Measurements from ENCODE around the gene TRAK1. TPM values are rescaled to one million over a fixed set of nuclear protein-coding genes. Genes with fewer than 3 reads are reported as not detected.

The TRAK1 gene
- total and polyA plus RNA-seq, 2 of the 4 experiments (the other 2 are of a cell fraction), result 25.6 to 28.1 TPM

DNA sequence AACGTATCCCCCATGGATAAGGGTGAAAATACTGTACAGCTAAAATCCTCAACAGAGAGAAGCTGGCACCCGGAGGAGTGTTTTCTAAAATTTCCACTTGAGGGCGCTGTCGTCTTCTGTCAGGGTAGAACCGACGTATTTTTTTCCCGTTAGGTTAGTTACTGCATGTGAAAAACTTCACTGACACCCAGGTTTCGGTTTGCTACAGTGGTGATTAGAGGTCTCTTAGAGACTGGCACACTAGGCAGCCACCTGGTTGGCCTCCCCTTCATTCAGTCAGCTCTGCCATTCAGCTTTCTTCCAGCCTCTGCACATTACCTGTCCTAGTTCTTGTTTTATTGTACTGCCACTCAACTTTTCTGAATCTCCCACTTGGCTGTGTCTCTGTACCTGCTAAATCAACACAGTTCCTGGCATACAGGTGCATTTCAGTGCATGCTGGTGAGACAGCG, 156.4 kb downstream of the TRAK1 start:
- H3K4ac ChIP-seq (ENCODE audit: low read depth, low read length), result no peak overlapping the region
- H3K14ac ChIP-seq (replicated peaks; ENCODE audit: low read depth, low read length), result no peak overlapping the region
- H3K9me1 ChIP-seq (ENCODE audit: insufficient read depth, low read length), result no peaks in the 10 kb centered on the region
- H2AK5ac ChIP-seq (ENCODE audit: low read depth, low read length), result no peak overlapping the region
- no peaks in the 10 kb centered on the region for H3K9me3 ChIP-seq (ENCODE audit: control insufficient read depth, insufficient read depth, low read length)
- H3K79me1 ChIP-seq (ENCODE audit: low read depth in 1 of 2, low read length in 2 of 2), result no peaks in the 10 kb centered on the region
- H2BK15ac ChIP-seq (ENCODE audit: low read depth, low read length), result no peak overlapping the region
- H3K56ac ChIP-seq (ENCODE audit: extremely low read depth, insufficient read depth, low read length), result no peak overlapping the region
- dilution Hi-C loops (cut with HindIII; ENCODE audit: low sequenced_read_pairs, unreplicated experiment), result no loop called here
- H3K4me3 ChIP-seq (ENCODE audit: insufficient read depth, low read depth, low read length), result 0 out of 2 replicates have a peak overlapping the region, but pooled peaks have one; percentile 12
- H3K9ac ChIP-seq (ENCODE audit: low read depth, low read length), result no peak overlapping the region
- POLR2A ChIA-PET (ENCODE audit: unreplicated experiment), result no interaction called here
- H2BK120ac ChIP-seq (ENCODE audit: low read depth, low read length), result no peak overlapping the region
- intact Hi-C loops (cut with micrococcal nuclease), result loop anchor here (1.0 to 5.0 kb wide), 4 partner anchors 196 to 635 kb away; no protein-coding TSS in a partner anchor
- no peak overlapping the region for H2BK20ac ChIP-seq (ENCODE audit: low read depth, low read length)
- H4K5ac ChIP-seq (ENCODE audit: low read depth, low read length), result no peak overlapping the region
- no peaks in the 10 kb centered on the region for H3K36me3 ChIP-seq (ENCODE audit: control insufficient read depth, insufficient read depth, low read length)
- TF ChIP-seq CTCF (conservative IDR thresholded peaks at IDR 0.05; ENCODE audit: low read depth, low read length) (peak; percentile 81), SMC3 (IDR thresholded peaks at IDR 0.05; ENCODE audit: low read depth, low read length) (peak; percentile 81), RAD21 (IDR thresholded peaks at IDR 0.05; ENCODE audit: low read length) (peak; percentile 81), CHD1 (IDR thresholded peaks at IDR 0.05; ENCODE audit: low read depth, low read length) (no peak)
- ATAC-seq (ENCODE audit: low read depth), result peak; percentile 77
- no peak overlapping the region for H4K8ac ChIP-seq (ENCODE audit: low read depth in 2 of 2, low read length in 2 of 2)
- peak; percentile 49 for DNase-seq
- CTCF ChIA-PET, result interaction anchor here (0.6 to 3.1 kb wide), 12 partner anchors 11 to 305 kb away, joined by 3 to 13 read pairs (median 3); no protein-coding TSS in a partner anchor
- no peaks in the 10 kb centered on the region for H4K20me1 ChIP-seq (ENCODE audit: insufficient read depth, low read length)
- no peak overlapping the region for H2BK5ac ChIP-seq (ENCODE audit: low read depth, low read length, poor library complexity, severe bottlenecking)
- no peak overlapping the region for H2AFZ ChIP-seq (replicated peaks; ENCODE audit: low read length, poor library complexity)
- H3K4me1 ChIP-seq (ENCODE audit: control insufficient read depth, insufficient read depth, low read length), result no peaks in the 10 kb centered on the region
- H3K27ac ChIP-seq (ENCODE audit: insufficient read depth, low read length), result no peak overlapping the region
- H3K27me3 ChIP-seq (ENCODE audit: control insufficient read depth, insufficient read depth, low read length), result peaks cover 33% of the 10 kb centered on the region
- BruUV-seq (replicated peaks), result no TSS peak
- 67% methylated on average over 1 of the region's 9 CpGs; no CpG with 5 or more reads in 1 of the 2 experiments for WGBS, 2 experiments (ENCODE audit: extremely low coverage in 2 of 2, insufficient read length in 1 of 2)
- no peak overlapping the region for H2AK9ac ChIP-seq (replicated peaks; ENCODE audit: low read depth, low read length, poor library complexity)
- H3K4me2 ChIP-seq (ENCODE audit: low read depth, low read length), result peak overlapping the region; percentile 80
- in situ Hi-C loops (cut with MboI; ENCODE audit: low sequenced_read_pairs), result loop anchor here (5.0 kb wide), 1 partner anchor 195 kb away; no protein-coding TSS in a partner anchor
- no peak overlapping the region for H3K23ac ChIP-seq (ENCODE audit: low read depth, low read length)
- no peak overlapping the region for H3K18ac ChIP-seq (ENCODE audit: low read depth, low read length)
- H4K91ac ChIP-seq (ENCODE audit: insufficient read depth, low read depth, low read length), result no peak overlapping the region
